Spleen (tissue), 11 donors: ENCODE data around the gene CCNI. TPM values are rescaled to one million over a fixed set of nuclear protein-coding genes. Genes with fewer than 3 reads are reported as not detected.

ENCODE experiments used
- DNase-seq: peaks from one replicate; pipeline ENCODE4 v3.0.0-alpha.2; 2020
- H3K27ac ChIP-seq, 8 donors: fragments of 200-600 bp; sonication (generic) in 7 of 8; 1 replicate in 4 of 8; 2 replicates in 4 of 8; pipeline versions ENCODE4 v1.5.0 to v1.8.0; 2016 to 2021; ENCODE audit warnings: inconsistent platforms in 4 of 8, mild to moderate bottlenecking in 4 of 8, moderate library complexity in 1 of 8
- H3K27me3 ChIP-seq, 7 donors: fragments of 200-600 bp; sonication (generic) in 6 of 7; replicated peaks in 1 of 7; 1 replicate in 4 of 7; 2 replicates in 3 of 7; pipeline versions ENCODE4 v1.5.0 to v1.8.0; 2016 to 2021; ENCODE audit warnings: inconsistent platforms in 3 of 7, mild to moderate bottlenecking in 1 of 7
- H3K36me3 ChIP-seq, 6 donors: fragments of 200-600 bp; sonication (generic) in 5 of 6; 1 replicate in 4 of 6; 2 replicates in 2 of 6; pipeline versions ENCODE4 v1.5.0 to v1.8.0; 2016 to 2021; ENCODE audit warnings: inconsistent platforms in 2 of 6
- H3K4me1 ChIP-seq, 6 donors: fragments of 200-600 bp; sonication (generic) in 5 of 6; 1 replicate in 3 of 6; 2 replicates in 3 of 6; pipeline versions ENCODE4 v1.5.0 to v1.8.0; 2016 to 2021; ENCODE audit warnings: inconsistent platforms in 3 of 6
- H3K4me3 ChIP-seq, 8 donors: fragments of 200-600 bp; sonication (generic) in 7 of 8; 1 replicate in 4 of 8; 2 replicates in 4 of 8; pipeline versions ENCODE4 v1.5.0 to v1.8.0; 2016 to 2021; ENCODE audit warnings: inconsistent platforms in 4 of 8, mild to moderate bottlenecking in 4 of 8, moderate library complexity in 2 of 8
- H3K9me3 ChIP-seq, 8 donors: fragments of 200-600 bp; sonication (generic) in 7 of 8; 1 replicate in 4 of 8; 2 replicates in 4 of 8; pipeline versions ENCODE4 v1.5.0 to v1.8.0; 2016 to 2021; ENCODE audit warnings: inconsistent platforms in 4 of 8
- POLR2A ChIP-seq, 3 donors: fragments of 450-650 bp; IDR thresholded peaks; one replicate each; pipeline ENCODE4 v1.5.1; 2017; ENCODE audit warnings: antibody characterized with exemption in 3 of 3, mild to moderate bottlenecking in 1 of 3
- POLR2AphosphoS5 ChIP-seq, 3 donors: sonication (generic); formaldehyde crosslinking; IDR thresholded peaks; one replicate each; pipeline ENCODE4 v1.5.1; 2017; ENCODE audit warnings: antibody characterized with exemption in 3 of 3
- WGBS, 5 donors: extraction: QIAGEN DNeasy Blood & Tissue Kit in 3 of 5; methylation state at CpG; one replicate each; pipeline versions ENCODE4 v1.1.5 to v1.1.7; 2013 to 2018; 5-methylcytosine and 5-hydroxymethylcytosine counted together
- intact Hi-C: fragments of 100-400 bp; cut with DNase I; formaldehyde crosslinking; loops from one replicate; pipeline ENCODE4 v1.15.0; 2023; ENCODE audit warnings: low total_unique reads
- polyA plus RNA-seq, 3 donors: library from polyadenylated mRNA; stranded (reverse); fragments of 200-250 nt; gene quantifications; one replicate each; pipeline ENCODE4 v1.2.1, GENCODE V29; 2013
- total RNA-seq, 7 donors: library from RNA; depleted of rRNA in 3 of 7; stranded (reverse); fragments of >200 nt in 3 of 7; fragmentation: NEBNext Ultra II Directional in 4 of 7; extraction: Animal tissue kit (Norgen Biotek cat#: 25700) in 4 of 7; gene quantifications; one replicate each; pipeline versions ENCODE4 v1.1.0 to v1.2.1, GENCODE V29; 2016 to 2021
- TF ChIP-seq, protein P1 (sequence below), 11 experiments: fragments of 200-600 bp in 7 of 11; fragments of 450-650 bp in 4 of 11; sonication (generic) in 4 of 11; IDR thresholded peaks in 8 of 11; conservative IDR thresholded peaks in 3 of 11; 1 replicate in 7 of 11; 2 replicates in 4 of 11; pipeline versions ENCODE4 v1.4.0 to v1.8.0; 2016 to 2021; ENCODE audit warnings: antibody characterized with exemption in 11 of 11, inconsistent platforms in 4 of 11, mild to moderate bottlenecking in 1 of 11
- donor health status: healthy with polysubstance abuse.
- donor health status: DM: no; HTN: no; CAD: no; lungs with moderate emphysema.
- donor health status: DM: no; HTN: no; CAD: no.
- donor health status: Bipolar disorder and iron deficiency.
- donor health status: healthy.
- donor health status: DM: no; HTN: no; CAD: no.
- donor health status: DM: yes; HTN: yes; CAD: no.

Gene CCNI
- total and polyA plus RNA-seq, 10 donors = 88.8 to 312 (median 255) TPM

GRCh38 chr4:77006753-77007353 lies 68.9 kb downstream of the CCNI start:
- H3K27me3 ChIP-seq = no peaks in the 10 kb centered on the region
- no peak overlapping the region for H3K4me3 ChIP-seq
- peaks cover 0 to 16% (median 0%) of the 10 kb centered on the region in 6 donors for H3K36me3 ChIP-seq
- DNase-seq = no peak
- no peaks in the 10 kb centered on the region for H3K9me3 ChIP-seq
- 49 to 66% (median 51%) methylated on average over 4 of the region's 4 CpGs for WGBS, 5 donors
- TF ChIP-seq POLR2A (IDR thresholded peaks at IDR 0.05) = no peak
- TF ChIP-seq POLR2AphosphoS5 (IDR thresholded peaks at IDR 0.05) = no peak
- TF ChIP-seq, protein P1, sequence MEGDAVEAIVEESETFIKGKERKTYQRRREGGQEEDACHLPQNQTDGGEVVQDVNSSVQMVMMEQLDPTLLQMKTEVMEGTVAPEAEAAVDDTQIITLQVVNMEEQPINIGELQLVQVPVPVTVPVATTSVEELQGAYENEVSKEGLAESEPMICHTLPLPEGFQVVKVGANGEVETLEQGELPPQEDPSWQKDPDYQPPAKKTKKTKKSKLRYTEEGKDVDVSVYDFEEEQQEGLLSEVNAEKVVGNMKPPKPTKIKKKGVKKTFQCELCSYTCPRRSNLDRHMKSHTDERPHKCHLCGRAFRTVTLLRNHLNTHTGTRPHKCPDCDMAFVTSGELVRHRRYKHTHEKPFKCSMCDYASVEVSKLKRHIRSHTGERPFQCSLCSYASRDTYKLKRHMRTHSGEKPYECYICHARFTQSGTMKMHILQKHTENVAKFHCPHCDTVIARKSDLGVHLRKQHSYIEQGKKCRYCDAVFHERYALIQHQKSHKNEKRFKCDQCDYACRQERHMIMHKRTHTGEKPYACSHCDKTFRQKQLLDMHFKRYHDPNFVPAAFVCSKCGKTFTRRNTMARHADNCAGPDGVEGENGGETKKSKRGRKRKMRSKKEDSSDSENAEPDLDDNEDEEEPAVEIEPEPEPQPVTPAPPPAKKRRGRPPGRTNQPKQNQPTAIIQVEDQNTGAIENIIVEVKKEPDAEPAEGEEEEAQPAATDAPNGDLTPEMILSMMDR (IDR thresholded peaks at IDR 0.05 in 8 of 11, conservative IDR thresholded peaks at IDR 0.05 in 3 of 11) = no peak
- H3K27ac ChIP-seq = peak overlapping the region in 4 of 8 donors; percentile 29 to 41 (median 37)
- intact Hi-C loops = no loop called here
- H3K4me1 ChIP-seq = peaks cover 0 to 36% (median 15%) of the 10 kb centered on the region in 6 donors

GRCh38 chr4:77003400-77003799 lies 72.4 kb downstream of the CCNI start:
- intact Hi-C loops = no loop called here
- Histone ChIP-seq H3K9me3 (no peaks in the 10 kb centered on the region), H3K27me3 (no peaks in the 10 kb centered on the region), H3K4me1 (peaks cover 0 to 37% (median 15%) of the 10 kb centered on the region in 6 donors), H3K36me3 (peaks cover 0 to 44% (median 11%) of the 10 kb centered on the region in 6 donors), H3K4me3 (no peak overlapping the region), H3K27ac (no peak overlapping the region)
- no peak for DNase-seq
- TF ChIP-seq POLR2A (IDR thresholded peaks at IDR 0.05) (no peak), POLR2AphosphoS5 (IDR thresholded peaks at IDR 0.05) (no peak)
- TF ChIP-seq, protein P1 (IDR thresholded peaks at IDR 0.05 in 8 of 11, conservative IDR thresholded peaks at IDR 0.05 in 3 of 11) = no peak

DNA sequence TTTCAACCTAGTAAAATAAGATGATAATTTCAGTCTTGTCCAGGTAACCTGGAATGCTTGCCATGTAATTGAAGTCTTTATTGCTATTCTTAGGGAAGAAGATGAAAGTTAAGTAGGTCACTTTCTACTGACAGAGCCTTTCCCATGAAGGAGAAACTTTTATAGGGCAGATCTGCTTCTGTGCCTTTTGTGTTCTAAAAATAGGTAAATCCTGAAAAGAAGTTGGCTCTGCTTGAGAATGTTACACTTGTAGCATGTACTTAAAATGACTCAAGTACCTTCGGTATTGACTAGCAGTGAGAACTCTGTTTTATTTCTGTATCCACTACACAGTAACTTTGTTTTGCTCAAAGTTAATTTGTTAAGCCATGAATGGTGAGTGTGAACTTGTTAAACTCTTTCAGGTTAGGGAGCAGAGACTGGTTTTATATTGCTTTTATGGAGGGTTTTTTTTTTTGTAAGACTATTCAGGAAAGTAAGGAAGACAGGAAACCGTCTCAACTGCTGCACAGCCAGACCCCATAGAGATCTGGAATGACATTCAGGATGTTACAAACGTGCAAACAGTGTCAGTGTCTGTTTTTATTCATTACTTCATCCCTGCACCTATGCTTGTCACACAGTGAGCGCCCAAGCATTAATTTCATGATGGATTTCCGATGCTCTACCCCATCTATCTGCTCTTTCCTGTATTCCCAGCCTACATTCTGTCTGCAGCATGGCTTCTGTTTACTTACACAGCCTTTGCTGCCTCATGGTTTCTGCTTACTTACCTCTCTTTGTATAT lies 73.3 kb downstream of the CCNI start:
- DNase-seq = no peak
- Histone ChIP-seq H3K27me3 (no peaks in the 10 kb centered on the region), H3K4me1 (peaks cover 0 to 29% (median 8%) of the 10 kb centered on the region in 6 donors), H3K27ac (peak overlapping the region in 1 of 8 donors; percentile 23), H3K9me3 (no peaks in the 10 kb centered on the region), H3K36me3 (peaks cover 0 to 53% (median 16%) of the 10 kb centered on the region in 6 donors), H3K4me3 (no peak overlapping the region)
- WGBS, 5 donors = 66 to 72% (median 69%) methylated on average over 5 of the region's 5 CpGs
- TF ChIP-seq POLR2AphosphoS5 (IDR thresholded peaks at IDR 0.05) = no peak
- intact Hi-C loops = no loop called here

DNA sequence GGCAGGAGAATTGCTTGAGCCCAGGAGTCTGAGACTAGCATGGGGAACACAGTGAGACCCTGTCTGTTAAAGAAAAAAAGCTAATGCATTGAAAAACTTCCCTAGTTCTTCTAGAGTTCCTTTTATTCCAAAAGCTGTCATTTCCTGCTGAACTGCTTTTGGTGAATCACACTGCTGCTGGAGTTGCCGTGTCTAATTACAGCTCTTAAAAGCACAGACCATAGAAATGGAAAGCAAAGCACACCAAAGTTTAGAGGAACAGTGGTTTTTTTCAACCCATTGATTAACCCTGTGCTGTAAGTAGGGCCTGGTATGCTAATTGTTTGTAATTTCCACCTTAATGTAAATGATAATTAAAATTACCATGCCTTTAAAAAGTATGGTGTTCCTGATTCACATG lies 73.9 kb downstream of the CCNI start:
- Histone ChIP-seq H3K27ac (peak overlapping the region in 1 of 8 donors; percentile 23), H3K9me3 (no peaks in the 10 kb centered on the region), H3K27me3 (no peaks in the 10 kb centered on the region), H3K4me3 (no peak overlapping the region), H3K36me3 (peaks cover 0 to 56% (median 17%) of the 10 kb centered on the region in 6 donors), H3K4me1 (peaks cover 0 to 23% (median 2%) of the 10 kb centered on the region in 6 donors)
- DNase-seq = no peak
- 20 to 50% (median 26%) methylated on average over 1 of the region's 1 CpG for WGBS, 5 donors
- TF ChIP-seq POLR2A (IDR thresholded peaks at IDR 0.05) = no peak
- no peak for TF ChIP-seq POLR2AphosphoS5 (IDR thresholded peaks at IDR 0.05)
- TF ChIP-seq, protein P1 (IDR thresholded peaks at IDR 0.05 in 8 of 11, conservative IDR thresholded peaks at IDR 0.05 in 3 of 11) = no peak
- intact Hi-C loops = no loop called here
